NCI-H1048 (cell line): ENCODE data around the gene TLK2.
"Not testable (repeated sequence)": the region's sequence is repeated elsewhere in the genome, so short reads cannot be mapped to it uniquely, and the experiment has no call there.

Experiments used
- DNase-seq: peaks from one replicate; lab custom pipeline; 2025; lab: John Stamatoyannopoulos, UW

Gene TLK2

GRCh38 chr17:62482553-62482952, 3.9 kb downstream of the TLK2 start:
- not testable (repeated sequence) for DNase-seq

- not testable (repeated sequence) for DNase-seq
These were observed 12.4 kb downstream of the TLK2 start for GRCh38 chr17:62490990-62491389.

DNA sequence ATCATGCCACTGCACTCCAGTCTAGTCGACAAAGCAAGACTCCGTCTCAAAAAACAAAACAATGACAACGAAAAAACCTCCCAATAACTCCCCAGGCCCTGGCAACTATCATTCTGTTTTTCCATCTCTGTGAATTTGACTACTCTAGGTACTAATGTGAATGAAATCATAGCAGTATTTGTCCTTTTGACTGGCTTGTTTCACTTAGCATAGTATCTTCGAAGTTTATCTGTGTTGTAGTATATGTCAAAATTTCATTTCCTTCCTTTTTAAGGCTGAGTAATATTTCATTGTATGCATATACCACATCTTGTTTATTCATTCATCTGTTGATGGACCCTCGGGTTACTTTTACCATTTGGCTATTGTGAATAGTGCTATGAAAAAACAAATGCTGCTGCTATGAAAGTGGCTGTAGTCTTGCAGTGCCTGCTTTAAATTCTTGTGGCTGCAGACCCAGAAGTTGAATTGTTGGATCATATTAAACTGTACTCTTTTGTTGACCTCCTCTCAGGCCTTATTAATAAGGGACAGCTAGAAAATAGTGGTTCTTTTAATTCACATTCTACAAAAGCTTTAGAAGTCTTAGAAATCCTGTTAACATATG, 14.5 kb downstream of the TLK2 start:
- DNase-seq = not testable (repeated sequence)

GRCh38 chr17:62494073-62494472, 15.4 kb downstream of the TLK2 start:
- DNase-seq = not testable (repeated sequence)

DNA sequence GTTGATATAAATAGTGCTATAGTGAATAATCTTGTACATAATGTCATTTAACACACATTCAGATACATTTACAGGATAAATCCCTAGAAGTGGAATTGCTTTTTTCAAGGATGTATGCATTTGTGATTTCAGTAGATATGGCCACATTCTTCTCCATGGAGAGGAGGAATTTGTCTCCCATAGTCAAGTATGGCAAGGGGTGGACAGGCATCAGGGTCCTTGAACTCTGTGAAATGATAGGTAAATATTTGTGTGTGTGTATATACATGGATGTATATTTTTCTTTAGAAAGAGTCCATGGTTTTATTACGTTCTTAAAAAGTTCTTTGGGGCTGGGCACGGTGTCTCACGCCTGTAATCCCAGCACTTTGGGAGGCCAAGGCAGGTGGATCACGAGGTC, 17.7 kb downstream of the TLK2 start:
- not testable (repeated sequence) for DNase-seq

GRCh38 chr17:62498796-62499195, 20.2 kb downstream of the TLK2 start:
- not testable (repeated sequence) for DNase-seq

DNA sequence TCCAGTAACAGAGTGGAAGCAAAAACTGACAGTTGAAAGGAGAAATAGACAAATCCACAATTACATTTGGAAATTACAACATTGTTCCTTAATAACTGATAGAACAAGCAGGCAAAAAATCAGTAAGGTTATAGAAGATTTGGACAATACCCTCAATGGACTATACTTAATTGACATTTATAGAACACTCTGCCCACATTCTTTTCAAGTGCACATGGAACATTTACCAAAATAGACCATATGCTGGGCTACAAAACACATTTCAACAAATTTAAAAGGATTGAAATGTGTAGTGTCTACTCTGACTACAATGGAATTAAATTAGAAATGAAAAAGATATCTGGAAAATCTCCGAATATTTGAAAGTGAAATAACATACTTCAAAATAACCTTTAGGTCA, 21.8 kb downstream of the TLK2 start:
- DNase-seq = not testable (repeated sequence)

DNA sequence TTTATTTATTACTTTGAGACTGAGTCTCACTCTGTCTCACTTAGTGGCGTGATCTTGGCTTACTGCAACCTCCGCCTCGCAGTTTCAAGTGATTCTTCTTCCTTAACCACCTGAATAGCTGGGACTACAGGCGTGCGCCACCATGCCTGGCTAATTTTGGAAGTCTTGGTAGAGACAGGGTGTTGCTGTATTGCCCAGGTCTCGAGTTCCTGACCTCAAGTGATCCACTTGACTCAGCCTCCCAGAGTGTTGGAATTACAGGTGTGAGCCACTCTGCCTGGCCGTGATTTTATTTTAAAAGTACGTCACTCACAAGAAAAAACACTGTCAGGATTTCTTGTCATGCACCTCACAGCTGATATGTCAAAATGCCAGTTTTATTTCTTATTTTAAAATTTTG, 26.2 kb downstream of the TLK2 start:
- DNase-seq = not testable (repeated sequence)

- not testable (repeated sequence) for DNase-seq
These were observed 28.7 kb downstream of the TLK2 start for GRCh38 chr17:62507191-62507836.

DNA sequence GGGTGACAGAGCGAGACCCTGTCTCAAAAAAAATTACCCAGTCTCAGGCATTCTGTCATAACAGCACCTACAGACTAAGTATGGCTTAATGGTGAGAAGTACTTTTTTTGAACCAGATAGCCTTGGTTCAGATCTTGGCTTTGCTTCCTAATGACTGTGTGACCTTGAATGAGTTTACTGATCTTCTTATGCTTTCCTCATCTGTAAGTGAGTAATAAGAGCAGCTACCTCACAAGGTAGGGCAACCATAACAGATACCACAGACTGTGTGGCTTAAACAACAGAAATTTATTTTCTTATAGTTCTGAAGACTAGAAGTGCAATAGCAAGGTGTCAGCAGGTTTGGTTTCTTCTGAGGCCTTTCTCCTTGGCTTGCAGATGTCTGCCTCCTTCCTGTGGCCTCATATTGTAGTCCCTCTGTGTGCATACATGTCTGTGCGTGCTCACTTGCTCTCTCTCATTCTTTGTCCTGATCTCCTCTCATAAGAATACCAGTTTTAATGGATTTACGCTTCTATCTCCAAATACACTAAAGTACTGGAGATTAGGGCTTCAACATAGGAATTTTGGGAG, 31.7 kb downstream of the TLK2 start:
- DNase-seq = not testable (repeated sequence)

DNA sequence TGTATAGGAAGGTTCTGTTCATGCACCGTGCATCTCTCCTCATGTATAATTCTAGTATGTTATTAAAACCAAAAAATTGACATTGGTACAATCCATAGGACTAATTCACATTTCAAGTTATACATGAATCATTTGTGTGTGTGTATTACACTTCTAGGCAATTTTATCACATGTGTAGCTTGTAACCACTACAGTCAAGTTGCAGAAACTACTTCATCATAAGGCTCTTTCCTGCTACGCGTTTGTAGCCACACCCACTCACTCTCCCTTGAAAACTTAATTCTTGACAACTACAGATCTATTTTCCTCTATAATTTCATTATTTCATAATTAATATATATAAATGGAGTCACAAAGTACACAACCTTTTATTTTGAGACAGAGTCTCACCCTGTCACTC, 32.4 kb downstream of the TLK2 start:
- DNase-seq = not testable (repeated sequence)

GRCh38 chr17:62516376-62516775, 37.8 kb downstream of the TLK2 start:
- not testable (repeated sequence) for DNase-seq

DNA sequence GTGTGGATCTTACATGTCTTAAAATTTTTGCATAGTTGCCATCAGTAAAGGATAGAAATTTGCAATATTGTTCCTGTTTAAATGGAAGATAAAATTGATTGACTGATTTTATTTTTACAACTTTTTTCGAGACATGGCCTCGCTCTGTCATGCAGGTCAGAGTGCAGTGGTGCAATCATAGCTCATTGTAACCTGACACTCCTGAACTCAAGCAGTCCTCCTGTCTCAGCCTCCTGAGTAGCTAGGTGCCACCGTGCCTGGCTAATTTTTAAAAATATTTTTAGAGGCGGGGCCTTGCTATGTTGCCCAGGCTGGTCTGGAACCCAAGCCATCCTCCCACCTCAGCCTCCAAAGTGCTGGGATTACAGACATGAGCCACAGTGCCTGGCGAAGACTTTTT, 42.7 kb downstream of the TLK2 start:
- not testable (repeated sequence) for DNase-seq

- DNase-seq = not testable (repeated sequence)
These were observed 45.5 kb downstream of the TLK2 start for GRCh38 chr17:62524077-62524476.

DNA sequence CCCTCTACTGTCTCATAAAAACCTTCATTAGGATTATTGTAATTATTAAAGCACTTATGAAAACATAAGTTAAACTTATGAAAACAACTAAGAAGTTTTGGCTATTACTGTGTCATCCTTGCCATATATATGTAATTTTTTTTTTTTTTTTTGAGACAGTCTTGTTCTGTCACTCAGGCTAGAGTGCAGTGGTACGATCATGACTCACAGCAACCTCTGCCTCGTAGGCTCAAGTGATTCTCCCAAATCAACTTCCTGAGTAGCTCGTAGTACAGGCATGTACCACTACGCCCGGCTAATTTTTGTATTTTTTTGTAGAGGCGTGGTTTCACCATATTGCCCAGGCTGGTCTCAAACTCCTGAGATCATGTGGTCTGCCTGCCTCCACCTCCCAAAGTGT, 46.7 kb downstream of the TLK2 start:
- DNase-seq = not testable (repeated sequence)

GRCh38 chr17:62530936-62531335, 52.3 kb downstream of the TLK2 start:
- not testable (repeated sequence) for DNase-seq

GRCh38 chr17:62536557-62536956, 57.9 kb downstream of the TLK2 start:
- not testable (repeated sequence) for DNase-seq

- DNase-seq = not testable (repeated sequence)
These were observed 62.4 kb downstream of the TLK2 start for GRCh38 chr17:62541073-62541472.

DNA sequence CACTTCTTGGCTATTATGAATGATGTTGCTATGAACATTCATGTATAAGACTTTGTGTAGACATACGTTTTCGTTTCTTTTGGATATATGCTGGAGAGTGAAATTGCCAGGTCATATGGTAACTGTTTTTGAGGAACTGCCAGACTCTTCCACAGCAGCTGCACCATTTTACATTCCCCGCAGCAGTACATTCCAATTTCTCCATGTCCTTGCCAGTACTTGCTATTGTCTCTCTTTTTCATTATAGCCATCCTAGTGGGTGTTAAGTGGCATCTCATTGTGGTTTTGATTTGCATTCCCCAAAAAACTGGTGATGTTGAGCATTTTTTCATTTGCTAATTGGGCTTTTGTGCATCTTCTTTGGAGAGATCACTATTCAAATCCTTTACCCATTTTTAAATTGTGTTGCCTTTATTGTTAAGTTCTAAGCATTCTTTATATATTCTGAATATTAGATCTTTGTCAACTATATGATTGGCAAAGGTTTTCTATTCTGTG, 64.7 kb downstream of the TLK2 start:
- DNase-seq = not testable (repeated sequence)

GRCh38 chr17:62546066-62546465, 67.4 kb downstream of the TLK2 start:
- DNase-seq = not testable (repeated sequence)

DNA sequence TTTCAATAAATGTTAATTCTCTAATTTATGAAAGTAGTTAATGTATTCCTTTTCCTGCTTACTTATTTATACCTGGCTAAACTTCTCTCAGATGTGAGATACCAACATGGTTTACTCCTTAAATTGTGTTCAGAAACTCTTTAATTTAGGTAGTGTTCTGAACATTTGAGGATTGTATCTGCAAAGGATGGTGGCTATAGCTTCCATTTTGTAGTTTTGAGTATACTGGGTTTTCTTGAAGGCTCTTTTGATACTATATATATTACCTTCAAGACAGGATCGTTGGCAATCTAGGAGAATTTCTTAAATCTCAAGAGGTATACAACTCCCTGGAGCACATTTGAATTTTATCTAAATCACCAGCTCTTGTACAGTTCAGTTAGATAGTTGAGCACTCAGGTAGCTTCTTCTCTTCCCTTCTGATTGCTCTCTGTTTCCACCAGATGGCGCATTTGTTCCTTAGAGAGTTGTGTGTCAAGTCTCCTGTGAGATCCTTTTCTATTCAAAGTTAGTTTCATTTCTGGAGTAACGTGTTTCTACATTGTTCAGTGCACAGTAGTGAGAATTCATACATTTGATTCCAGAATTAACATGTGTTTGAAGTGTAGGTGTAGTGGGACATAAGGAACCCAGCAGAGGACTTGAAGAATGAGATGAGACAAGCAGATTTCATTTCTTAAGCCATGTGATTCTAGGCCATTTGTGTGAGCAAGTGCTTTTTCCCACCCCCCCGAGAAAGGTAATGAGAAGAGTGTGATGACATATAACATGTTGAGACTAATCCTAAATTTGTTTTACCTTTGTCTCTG, 74.4 kb downstream of the TLK2 start:
- DNase-seq = not testable (repeated sequence)

GRCh38 chr17:62557532-62557931, 78.9 kb downstream of the TLK2 start:
- not testable (repeated sequence) for DNase-seq
